ENCODE results near the gene ETS1.

DNA sequence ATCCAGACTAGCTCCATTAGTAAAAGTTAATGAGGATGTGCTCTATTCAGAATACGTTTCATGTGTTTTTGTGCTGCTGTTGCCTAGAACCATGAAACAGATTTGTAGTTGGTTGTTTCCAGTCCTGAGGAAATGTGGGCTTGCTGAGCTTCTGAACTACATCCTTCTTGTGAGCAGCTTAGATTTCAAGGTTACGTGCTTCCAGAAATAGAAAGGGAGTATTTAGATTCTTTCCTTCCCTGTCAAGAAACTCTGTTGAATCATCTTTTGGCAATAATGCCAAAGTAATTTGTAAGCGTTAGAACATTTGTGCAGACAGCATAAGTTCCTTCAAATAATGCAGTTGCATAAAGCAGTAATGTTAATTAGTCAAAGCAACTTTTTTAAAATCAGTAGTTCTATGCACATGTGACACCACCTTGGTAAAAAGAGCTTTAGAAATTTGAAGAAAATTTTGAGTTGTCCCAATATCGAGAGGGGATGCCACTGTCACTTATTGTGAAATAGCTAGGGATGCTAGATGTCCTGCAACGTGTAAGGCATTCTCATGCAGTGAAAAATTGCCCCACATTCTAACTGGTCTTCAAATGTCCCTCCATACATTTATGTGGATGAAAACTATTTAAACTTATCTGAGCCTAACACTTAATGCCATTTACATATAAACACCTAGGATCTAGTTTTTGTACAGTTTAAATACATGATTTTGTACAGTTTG, 169.6 kb downstream of the ETS1 start:
- TF ChIP-seq, protein P1, sequence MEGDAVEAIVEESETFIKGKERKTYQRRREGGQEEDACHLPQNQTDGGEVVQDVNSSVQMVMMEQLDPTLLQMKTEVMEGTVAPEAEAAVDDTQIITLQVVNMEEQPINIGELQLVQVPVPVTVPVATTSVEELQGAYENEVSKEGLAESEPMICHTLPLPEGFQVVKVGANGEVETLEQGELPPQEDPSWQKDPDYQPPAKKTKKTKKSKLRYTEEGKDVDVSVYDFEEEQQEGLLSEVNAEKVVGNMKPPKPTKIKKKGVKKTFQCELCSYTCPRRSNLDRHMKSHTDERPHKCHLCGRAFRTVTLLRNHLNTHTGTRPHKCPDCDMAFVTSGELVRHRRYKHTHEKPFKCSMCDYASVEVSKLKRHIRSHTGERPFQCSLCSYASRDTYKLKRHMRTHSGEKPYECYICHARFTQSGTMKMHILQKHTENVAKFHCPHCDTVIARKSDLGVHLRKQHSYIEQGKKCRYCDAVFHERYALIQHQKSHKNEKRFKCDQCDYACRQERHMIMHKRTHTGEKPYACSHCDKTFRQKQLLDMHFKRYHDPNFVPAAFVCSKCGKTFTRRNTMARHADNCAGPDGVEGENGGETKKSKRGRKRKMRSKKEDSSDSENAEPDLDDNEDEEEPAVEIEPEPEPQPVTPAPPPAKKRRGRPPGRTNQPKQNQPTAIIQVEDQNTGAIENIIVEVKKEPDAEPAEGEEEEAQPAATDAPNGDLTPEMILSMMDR (conservative IDR thresholded peaks at IDR 0.05; ENCODE audit: low read length): no peak
- no peak for TF ChIP-seq EZH2phosphoT487 (IDR thresholded peaks at IDR 0.05; ENCODE audit: borderline replicate concordance, low read depth, low read length)
